Ascending aorta (tissue), 2 donors: ENCODE results near the gene MKNK2. TPM values are rescaled to one million over a fixed set of nuclear protein-coding genes. Genes with fewer than 3 reads are reported as not detected.

Experiments used
- DNase-seq, 2 donors: peaks; one replicate each; pipeline ENCODE4 v3.0.0-alpha.2; 2019; ENCODE audit warnings: low spot score in 2 of 2
- H3K27ac ChIP-seq, 2 donors: fragments of 200-600 bp; sonication (generic); one replicate each; pipeline ENCODE4 v1.5.1; 2016 to 2017; ENCODE audit warnings: mild to moderate bottlenecking in 1 of 2
- H3K27me3 ChIP-seq: fragments of 200-600 bp; sonication (generic); one replicate; pipeline ENCODE4 v1.5.1; 2017
- H3K36me3 ChIP-seq, 2 donors: fragments of 200-600 bp; sonication (generic); one replicate each; pipeline ENCODE4 v1.5.1; 2016
- H3K4me1 ChIP-seq, 2 donors: fragments of 200-600 bp; sonication (generic); one replicate each; pipeline ENCODE4 v1.5.1; 2016 to 2017; ENCODE audit warnings: mild to moderate bottlenecking in 1 of 2
- H3K4me3 ChIP-seq, 2 donors: fragments of 200-600 bp; sonication (generic); one replicate each; pipeline ENCODE4 v1.5.1; 2016 to 2017; ENCODE audit warnings: mild to moderate bottlenecking in 1 of 2
- H3K9me3 ChIP-seq, 2 donors: fragments of 200-600 bp; sonication (generic); one replicate each; pipeline ENCODE4 v1.5.1; 2016
- intact Hi-C: fragments of 100-400 bp; cut with DNase I; formaldehyde crosslinking; loops from one replicate; pipeline ENCODE4 v1.15.1; 2023
- total RNA-seq: library from RNA; depleted of rRNA; stranded (reverse); fragments of >200 nt; gene quantifications from one replicate; pipeline ENCODE4 v1.1.0, GENCODE V29; 2016
- TF ChIP-seq, protein P1 (sequence below), 3 experiments: fragments of 200-600 bp in 2 of 3; fragments of 450-650 bp in 1 of 3; sonication (generic) in 2 of 3; IDR thresholded peaks; one replicate each; pipeline ENCODE4 v1.5.1; 2016 to 2019; ENCODE audit warnings: antibody characterized with exemption in 3 of 3, mild to moderate bottlenecking in 1 of 3, moderate library complexity in 1 of 3

The MKNK2 gene
- total RNA-seq, 1 donor from 2014 or later: 228 TPM

DNA sequence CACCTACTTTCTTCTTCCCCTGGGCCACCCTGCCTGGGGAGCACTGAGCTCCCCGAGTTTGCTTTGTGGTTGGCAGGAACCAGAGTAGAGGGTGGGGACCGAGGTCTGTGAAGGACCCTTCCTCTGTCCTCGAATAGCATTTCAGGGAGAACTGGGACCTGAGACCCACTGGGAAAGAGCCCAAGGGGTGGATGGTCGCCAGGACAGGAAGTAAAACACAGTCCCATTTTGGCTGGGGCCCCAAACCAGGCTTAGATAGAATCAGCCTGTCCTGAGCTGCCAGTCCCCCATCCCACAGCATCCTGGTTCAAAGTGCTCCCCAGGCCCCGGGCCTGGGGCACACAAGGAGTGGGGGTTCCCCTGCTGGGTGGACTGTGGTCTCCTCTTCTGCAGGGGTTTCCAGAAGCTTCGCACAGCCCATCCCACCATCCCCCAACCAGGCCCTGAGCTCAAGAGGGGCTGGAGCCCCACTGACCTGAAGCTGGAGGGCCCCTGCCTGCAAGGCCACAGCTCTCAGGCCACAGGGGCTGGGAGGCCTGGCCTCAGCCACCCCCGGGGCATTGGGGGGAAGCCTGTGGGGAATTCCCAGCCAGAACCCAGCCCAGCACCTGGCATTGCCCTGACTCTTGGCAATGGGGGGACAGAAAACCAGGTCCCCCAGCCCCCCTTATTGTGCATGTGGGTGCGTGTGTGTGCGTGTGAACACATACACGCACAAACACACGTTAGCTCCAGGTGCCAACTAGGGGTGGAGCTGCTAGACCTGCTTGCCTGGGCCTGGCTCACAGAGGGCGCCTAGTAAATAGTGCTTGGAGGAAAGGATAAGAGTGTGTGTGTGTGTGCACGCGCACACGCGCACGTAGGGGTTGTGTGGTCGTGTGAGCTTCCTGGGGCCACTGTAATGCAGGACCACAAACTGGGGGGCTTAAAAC, 995 bp upstream of the MKNK2 start:
- TF ChIP-seq, protein P1, sequence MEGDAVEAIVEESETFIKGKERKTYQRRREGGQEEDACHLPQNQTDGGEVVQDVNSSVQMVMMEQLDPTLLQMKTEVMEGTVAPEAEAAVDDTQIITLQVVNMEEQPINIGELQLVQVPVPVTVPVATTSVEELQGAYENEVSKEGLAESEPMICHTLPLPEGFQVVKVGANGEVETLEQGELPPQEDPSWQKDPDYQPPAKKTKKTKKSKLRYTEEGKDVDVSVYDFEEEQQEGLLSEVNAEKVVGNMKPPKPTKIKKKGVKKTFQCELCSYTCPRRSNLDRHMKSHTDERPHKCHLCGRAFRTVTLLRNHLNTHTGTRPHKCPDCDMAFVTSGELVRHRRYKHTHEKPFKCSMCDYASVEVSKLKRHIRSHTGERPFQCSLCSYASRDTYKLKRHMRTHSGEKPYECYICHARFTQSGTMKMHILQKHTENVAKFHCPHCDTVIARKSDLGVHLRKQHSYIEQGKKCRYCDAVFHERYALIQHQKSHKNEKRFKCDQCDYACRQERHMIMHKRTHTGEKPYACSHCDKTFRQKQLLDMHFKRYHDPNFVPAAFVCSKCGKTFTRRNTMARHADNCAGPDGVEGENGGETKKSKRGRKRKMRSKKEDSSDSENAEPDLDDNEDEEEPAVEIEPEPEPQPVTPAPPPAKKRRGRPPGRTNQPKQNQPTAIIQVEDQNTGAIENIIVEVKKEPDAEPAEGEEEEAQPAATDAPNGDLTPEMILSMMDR (IDR thresholded peaks at IDR 0.05): no peak
- no peaks in the 10 kb centered on the region for H3K9me3 ChIP-seq
- H3K4me1 ChIP-seq: peaks cover 45 to 51% of the 10 kb centered on the region in 2 donors
- no peaks in the 10 kb centered on the region for H3K27me3 ChIP-seq
- peak overlapping the region; percentile 87 to 92 for H3K27ac ChIP-seq
- no peak for DNase-seq
- intact Hi-C loops: loop anchor here (1.0 to 5.0 kb wide), 5 partner anchors 9 to 115 kb away; partner anchors contain the start of genes IZUMO4 and MOB3A
- peaks cover 0 to 3% of the 10 kb centered on the region in 2 donors for H3K36me3 ChIP-seq
- peak overlapping the region; percentile 98 for H3K4me3 ChIP-seq

DNA sequence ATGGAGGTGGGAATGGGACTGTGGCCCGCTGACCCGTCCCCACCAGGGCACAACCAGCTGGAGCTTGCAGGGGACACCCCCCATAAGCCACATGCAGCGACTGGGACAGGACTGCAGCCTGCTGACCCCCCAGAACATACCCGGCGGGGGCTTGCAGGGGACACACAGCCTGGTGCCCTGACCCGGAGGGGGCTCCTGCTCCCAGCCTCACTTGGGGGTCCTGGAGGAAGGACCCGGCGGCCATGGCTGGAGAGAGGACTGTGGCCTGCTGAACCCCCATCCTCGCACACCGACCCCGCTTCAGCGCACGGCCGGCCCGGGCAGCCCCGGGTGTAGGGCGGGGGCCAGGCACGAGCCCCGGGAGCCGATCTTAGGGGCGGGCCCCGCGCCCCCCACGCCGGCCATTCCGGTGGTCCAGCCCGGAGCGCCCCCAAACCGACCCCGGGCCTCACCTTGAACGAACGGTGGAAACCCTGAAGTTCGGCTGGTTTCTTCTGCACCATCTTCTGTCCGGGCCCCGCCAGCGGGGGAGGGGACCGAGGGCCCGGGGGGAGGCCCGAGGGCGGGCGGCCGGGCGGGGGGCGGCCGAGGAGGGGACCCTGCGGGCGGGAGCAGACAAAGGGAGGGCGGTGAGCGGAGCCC, 574 bp downstream of the MKNK2 start:
- DNase-seq: no peak
- Histone ChIP-seq H3K36me3 (peaks cover 10 to 18% of the 10 kb centered on the region in 2 donors), H3K4me1 (peaks cover 39 to 43% of the 10 kb centered on the region in 2 donors), H3K4me3 (peak overlapping the region; percentile 98), H3K9me3 (no peaks in the 10 kb centered on the region), H3K27me3 (no peaks in the 10 kb centered on the region), H3K27ac (peak overlapping the region; percentile 92 to 97)
- TF ChIP-seq, protein P1 (IDR thresholded peaks at IDR 0.05): no peak
- intact Hi-C loops: loop anchor here (2.0 to 5.0 kb wide), 2 partner anchors 46 to 117 kb away; partner anchors contain the start of genes IZUMO4 and MOB3A

DNA sequence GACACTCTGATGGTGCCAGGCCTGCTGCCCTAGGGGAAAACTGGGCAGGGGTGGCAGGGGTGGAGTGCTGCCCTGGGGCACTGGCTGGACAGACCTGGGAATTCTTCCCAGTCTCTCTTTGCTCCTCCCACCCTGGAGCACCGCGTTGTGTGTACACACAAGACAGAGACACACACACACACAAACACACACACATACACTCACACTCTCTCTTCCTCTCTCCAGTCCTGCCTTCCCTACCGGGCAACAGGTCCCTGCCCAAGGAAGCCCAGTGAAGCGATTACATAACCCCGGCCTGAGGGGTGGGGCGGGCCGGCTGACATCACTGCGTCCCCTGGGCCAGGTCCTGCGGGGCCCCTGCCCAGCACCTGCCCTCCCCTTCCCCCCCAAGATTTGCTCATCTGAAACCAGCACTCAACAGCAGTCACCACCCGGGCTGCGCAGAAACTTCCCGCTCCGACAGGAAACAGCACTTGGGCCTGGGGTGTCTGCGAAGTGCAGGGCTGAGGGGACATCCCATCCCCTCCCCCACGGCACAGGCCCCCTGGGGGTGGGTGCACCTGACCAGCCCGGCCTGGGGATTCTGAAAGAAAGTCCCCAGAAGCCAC, 1.2 kb downstream of the MKNK2 start:
- intact Hi-C loops: loop anchor here (2.0 to 5.0 kb wide), 2 partner anchors 47 to 117 kb away; partner anchors contain the start of genes IZUMO4 and MOB3A
- no peaks in the 10 kb centered on the region for H3K27me3 ChIP-seq
- H3K9me3 ChIP-seq: no peaks in the 10 kb centered on the region
- peak; percentile 76 to 92 for DNase-seq
- peak overlapping the region; percentile 92 to 97 for H3K27ac ChIP-seq
- peak overlapping the region; percentile 98 for H3K4me3 ChIP-seq
- H3K4me1 ChIP-seq: peaks cover 39 to 44% of the 10 kb centered on the region in 2 donors
- peaks cover 16 to 24% of the 10 kb centered on the region in 2 donors for H3K36me3 ChIP-seq
- TF ChIP-seq, protein P1 (IDR thresholded peaks at IDR 0.05): no peak

DNA sequence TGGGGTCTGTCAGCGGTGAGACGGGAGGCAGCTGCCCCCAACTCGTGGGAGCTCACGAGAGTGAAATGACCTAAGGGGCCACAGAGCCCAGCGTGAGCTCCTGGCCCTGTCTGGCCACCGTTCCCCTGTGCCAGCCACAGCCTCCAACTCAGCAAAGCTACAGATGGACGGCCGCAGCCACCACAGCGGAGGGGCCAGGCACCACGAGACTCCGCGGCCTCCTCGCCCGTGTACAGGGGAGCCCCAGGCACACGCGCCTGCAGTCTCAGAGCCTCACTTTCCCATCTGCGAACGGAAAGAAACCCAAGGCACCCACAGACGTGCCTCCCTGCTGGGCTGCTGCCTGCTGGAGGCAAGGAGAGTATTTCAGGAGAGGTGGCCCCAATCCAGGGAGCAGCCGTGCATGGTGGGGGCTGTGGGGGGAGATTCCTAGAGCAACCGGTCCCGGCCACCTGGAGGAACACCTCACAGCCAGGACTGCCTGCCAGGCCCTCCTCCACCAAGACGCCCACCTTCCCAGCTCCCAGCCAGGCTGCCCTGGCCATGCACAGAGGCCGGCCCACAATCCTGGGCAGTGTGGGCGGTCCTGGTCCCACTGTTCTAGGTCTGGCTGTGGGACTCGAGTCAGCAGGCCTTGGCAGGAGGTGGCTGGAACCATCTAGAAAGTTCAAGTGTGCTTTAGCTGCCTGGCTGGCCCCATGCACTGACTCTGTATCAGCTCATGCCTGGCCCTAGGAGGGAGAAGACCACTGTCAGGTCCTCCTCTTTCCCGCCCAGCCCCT, 1.9 kb downstream of the MKNK2 start:
- Histone ChIP-seq H3K36me3 (peaks cover 23 to 30% of the 10 kb centered on the region in 2 donors), H3K4me3 (peak overlapping the region; percentile 98), H3K4me1 (peaks cover 39 to 44% of the 10 kb centered on the region in 2 donors), H3K27ac (peak overlapping the region; percentile 92 to 97), H3K27me3 (no peaks in the 10 kb centered on the region), H3K9me3 (no peaks in the 10 kb centered on the region)
- intact Hi-C loops: no loop called here
- TF ChIP-seq, protein P1 (IDR thresholded peaks at IDR 0.05): no peak
- DNase-seq: no peak
